ENCODE measurements around the gene ABCA13.
"Not testable (repeated sequence)": the region's sequence is repeated elsewhere in the genome, so short reads cannot be mapped to it uniquely, and the experiment has no call there.

The ABCA13 gene

DNA sequence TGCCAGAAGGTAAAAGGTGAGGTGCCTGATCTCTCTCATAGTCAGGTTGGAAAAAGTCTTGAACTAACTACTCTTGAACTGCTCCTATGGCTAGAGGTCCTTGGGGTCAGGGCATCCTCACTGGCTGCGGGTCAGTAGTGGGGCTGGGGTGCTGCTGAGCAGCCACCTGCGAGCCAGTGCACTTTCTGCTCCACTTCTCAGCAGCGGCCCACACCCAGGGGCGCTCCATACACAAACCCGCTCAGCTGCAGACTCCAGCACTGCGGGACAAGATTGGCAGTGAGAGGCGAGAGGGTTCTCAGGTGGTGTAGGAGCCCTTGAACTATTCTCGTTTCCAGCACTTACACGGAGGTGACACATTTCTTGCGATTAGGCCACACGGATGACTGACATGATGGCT is 6.0 kb downstream of the ABCA13 start:
- DNase-seq = no peak

GRCh38 chr7:48179496-48180030 is 8.3 kb downstream of the ABCA13 start:
- no peak for DNase-seq

GRCh38 chr7:48180981-48181380 is 9.7 kb downstream of the ABCA13 start:
- no peak for DNase-seq

DNA sequence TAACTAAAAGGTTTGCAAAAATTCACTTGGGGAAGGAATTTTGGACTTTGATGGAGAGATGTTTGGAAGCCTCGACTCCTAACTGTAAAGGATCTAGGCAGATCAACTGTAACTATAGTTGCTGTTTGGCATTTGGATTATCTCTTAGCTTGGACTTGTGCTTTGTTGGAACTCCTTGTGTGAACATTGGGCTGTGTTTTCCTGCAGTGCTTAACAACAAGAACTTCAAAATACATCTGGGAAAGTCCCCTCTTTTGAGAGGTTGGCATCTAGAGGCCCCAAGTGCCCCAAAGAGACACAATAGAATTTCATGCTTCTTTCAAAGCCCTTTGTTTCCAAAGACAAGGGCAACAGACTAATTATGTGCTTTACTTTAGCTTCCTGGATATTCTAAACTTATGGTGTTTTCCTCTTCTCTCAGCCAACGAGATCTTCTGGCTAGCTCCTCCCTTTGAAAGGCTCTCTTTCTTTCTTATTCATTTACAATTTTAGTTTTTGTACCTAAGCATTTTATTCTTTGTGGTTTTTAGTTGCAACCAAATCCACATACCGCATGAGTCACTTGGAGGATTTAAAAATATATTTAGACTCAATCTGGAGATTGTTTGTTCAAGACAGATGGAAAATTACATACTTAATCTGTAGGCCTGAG is 11.6 kb downstream of the ABCA13 start:
- DNase-seq = no peak

- no peak for DNase-seq
Measured at GRCh38 chr7:48183370-48183743, 12.1 kb downstream of the ABCA13 start.

- DNase-seq = no peak
Measured at GRCh38 chr7:48183965-48184364, 12.7 kb downstream of the ABCA13 start.

DNA sequence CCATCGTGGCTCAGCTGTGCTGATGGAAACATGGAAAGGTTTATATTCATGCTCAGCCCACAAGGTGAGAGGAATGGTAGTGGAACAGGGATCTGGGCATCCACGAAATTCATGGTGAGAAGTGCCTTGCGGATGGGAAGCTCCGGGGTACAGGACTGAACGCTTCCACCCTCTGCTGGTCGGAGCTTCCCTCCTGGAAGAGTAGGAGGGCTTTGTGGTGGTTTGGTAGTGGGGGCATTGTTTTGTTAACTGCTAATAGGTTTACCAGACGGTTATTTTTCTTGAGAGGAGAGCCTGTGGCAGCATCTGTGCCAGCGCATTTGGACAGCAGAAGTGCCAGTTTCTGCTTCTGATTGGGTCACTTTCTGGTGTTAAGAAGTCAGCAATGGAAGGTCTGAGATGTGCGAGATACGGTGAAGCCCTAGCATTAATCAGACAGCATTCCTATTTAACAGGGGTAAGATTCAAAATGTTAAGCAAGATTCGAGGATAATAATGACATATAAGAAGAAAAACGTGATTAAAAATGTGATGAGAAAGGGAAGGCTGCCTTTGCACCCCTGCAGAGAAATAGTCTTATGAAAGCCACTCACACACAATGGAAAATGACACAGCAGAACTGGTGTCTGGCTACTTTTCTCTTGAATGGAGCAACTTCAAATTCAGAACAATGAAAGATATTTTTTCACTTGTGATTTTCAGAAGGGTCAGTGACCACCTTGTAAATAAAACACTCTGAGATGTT is 17.7 kb downstream of the ABCA13 start:
- DNase-seq = no peak

DNA sequence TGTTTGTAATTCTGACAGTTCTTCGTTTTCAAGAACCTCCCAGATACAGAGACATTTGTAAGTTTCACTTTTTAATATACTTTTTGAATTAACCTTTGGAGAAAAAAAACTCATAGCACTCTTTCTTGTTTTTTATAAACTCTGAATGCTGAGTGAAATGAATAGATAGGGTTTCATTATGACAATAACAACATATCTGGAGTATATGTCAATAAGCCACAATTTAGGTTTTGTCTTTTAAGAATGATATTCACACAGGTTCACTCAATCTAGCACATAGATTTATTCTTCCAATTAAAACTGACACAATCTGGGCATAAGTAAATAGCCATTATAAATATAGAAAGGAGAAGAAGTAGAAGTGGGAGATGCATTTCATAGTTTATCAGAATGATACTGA is 21.7 kb downstream of the ABCA13 start:
- no peak for DNase-seq

DNA sequence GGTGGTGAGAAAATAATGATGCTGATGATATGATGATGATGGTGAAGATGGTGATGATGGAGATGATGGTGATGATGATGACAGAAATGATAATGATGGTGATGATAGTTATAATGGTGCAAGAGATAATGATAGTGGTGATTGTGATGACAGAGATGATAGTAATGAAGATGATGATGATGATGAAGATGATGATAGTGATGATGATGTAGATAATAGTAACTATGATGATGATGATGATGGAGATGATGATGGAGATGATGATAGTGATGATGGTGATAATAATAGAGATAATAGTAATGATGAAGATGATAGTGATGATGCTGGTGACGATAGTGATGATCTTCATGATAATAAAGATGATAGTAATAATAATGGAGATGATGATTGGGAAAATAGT is 22.2 kb downstream of the ABCA13 start:
- no peak for DNase-seq

DNA sequence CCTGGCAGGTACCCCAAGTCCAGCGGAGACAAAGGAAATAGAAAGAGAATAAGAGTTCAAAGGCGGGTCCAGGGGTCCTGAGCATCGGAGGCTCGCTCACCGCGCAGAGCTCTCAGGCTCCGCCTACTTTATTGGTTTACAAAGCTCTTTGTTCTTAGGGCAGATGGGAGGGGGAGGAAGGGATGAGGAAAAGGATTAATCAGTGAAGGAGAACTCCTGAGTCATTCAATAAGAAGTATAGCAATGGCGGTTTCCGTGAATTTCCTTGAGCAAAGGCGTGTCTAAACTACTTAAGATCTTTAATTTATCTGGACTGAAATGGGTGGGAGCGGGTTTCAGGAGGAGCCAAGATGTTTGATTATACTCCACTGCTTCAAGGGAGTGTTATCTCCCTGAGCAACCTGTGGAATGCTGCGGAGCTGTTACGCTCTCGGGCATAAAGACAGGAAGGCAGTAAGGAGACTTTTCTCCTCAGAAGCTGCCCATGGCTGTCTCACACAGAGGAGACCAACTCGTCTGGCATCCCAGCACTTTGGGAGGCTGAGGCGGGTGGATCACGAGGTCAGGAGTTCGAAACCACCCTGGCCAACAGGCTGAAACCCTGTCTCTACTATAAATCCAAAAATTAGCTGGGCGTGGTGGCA is 29.8 kb downstream of the ABCA13 start:
- DNase-seq = not testable (repeated sequence)

GRCh38 chr7:48202916-48203315 is 31.7 kb downstream of the ABCA13 start:
- DNase-seq = not testable (repeated sequence)

GRCh38 chr7:48207155-48207675 is 36.0 kb downstream of the ABCA13 start:
- no peak for DNase-seq

GRCh38 chr7:48209004-48209600 is 37.8 kb downstream of the ABCA13 start:
- DNase-seq = no peak

- DNase-seq = no peak
Measured at GRCh38 chr7:48213226-48213625, 42.0 kb downstream of the ABCA13 start.

DNA sequence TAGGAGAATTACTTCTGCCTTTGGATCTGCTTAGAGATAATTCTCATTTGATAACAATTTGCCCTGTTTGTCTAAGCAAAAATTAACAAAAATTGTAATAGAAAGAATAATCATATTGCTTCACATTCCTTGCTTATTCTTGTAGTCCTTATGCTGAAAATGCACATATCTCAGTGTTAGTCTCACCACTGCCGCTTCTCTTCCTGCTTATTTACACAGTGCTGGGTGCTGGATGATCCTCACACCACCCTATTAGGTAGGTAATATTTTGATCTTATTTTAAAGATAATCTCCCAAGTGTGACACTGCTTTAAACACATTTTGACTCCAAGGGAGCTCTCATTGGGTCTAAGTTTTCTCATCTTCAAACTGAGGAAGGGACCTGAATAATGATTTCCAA is 46.0 kb downstream of the ABCA13 start:
- no peak for DNase-seq

DNA sequence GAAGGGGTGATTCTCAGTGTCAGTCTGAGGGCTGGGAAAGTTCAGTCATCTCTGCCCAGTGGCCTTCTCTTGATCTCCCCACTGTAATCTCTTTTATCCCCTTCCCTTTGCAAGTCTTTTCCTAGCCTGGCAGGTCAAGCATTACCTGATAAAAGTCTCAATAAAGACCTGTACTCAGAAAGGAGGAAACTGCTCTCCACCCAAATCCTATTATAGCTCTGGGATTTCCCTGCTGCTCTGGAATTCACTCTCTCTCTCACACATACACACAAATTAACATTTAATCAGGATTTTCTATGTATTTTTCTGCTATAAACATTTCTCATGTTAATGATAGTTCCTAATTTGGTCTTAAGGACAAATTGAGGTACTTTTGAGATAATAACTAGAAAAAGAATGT is 46.5 kb downstream of the ABCA13 start:
- DNase-seq = no peak

GRCh38 chr7:48224042-48224441 is 52.8 kb downstream of the ABCA13 start:
- no peak for DNase-seq

GRCh38 chr7:48225101-48225500 is 53.8 kb downstream of the ABCA13 start:
- no peak for DNase-seq

GRCh38 chr7:48237354-48237753 is 66.1 kb downstream of the ABCA13 start:
- no peak for DNase-seq

DNA sequence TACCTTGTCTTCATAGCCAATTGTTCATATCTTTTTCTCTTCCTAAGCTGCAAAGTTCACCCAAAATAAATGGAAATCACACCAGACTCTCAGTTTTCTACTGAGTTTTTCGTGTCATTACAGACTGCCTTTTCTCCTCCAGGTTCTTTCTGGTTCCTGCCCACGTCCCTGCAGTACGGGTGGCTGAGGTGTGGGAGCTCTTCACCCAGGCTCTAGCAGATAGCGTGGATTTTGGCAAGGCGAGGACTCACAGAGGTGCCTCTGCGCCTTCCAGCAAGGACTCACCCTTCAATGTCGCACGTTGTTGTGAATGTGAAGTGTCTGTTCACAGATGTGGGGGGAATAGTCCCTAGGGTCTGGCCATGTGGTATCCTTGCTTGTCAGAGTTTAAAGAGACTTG is 71.6 kb downstream of the ABCA13 start:
- DNase-seq = no peak

DNA sequence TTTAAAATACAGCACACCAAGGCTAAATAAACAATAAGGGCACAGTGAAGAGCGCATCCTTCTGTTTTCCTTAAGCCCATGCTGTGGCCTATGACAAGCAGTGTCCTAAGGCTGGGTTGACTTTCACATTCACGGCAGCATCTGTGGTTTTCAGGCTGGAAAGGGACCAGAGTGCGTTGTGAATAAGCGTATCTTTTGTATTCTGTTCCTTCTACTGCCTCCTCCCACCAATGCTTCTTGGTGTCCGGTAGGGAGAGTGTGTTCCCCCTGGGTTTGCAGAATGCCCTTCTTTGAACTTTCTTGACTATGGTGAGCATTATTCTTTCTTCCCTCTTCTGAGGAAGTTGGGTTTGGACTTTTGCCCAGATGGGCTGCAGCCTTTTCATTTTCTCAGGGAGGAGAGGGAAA is 73.6 kb downstream of the ABCA13 start:
- no peak for DNase-seq

DNA sequence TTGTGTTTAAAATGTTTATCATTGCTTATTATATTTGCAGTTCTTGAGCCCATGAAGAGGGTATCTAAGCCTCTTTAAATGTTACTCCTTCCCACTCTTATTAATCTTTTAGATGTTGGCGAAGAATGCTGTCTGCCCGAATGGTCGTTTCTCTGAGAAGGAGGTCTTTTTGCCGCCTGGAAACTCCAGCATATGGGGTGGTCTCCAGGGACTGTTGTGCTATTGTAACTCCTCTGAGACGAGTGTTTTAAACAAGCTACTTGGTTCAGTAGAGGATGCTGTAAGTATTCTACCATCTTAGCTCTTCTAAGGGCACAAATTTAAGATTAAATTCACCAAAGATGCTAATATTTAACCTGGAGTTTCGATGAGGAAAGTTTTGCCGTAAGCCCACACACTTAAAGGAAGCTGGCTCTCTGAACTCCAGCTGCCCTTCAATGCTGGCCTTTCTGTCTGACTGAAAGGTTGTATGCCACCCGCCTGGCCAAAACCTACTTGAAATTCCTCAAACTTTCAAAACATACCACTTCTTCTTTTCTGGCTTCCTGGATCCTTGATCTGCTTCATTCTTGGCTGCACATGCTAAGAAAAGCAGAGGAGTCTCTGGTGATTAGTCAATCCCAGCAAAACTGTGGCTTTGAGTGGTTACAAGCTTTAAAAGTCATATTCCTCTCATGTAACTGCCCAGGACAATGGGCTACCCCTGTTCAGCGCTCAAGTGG is 74.7 kb downstream of the ABCA13 start:
- DNase-seq = no peak

GRCh38 chr7:48249166-48249565 is 77.9 kb downstream of the ABCA13 start:
- DNase-seq = no peak

Measured in activated CD4-positive, alpha-beta T cell treated with anti-CD3 and anti-CD28 coated beads for 48 hours (primary cell).